Measurements from ENCODE around the gene SPSB1. TPM values are rescaled to one million over a fixed set of nuclear protein-coding genes. Genes with fewer than 3 reads are reported as not detected.

SPSB1 gene
- total RNA-seq, 1 donor from 2014 or later, result 22.0 TPM

GRCh38 chr1:9281071-9281827, 11.4 kb upstream of the SPSB1 start:
- TF ChIP-seq CTCF (IDR thresholded peaks at IDR 0.05; ENCODE audit: unreplicated experiment), result no peak
- no peak overlapping the region for H3K27ac Mint-ChIP-seq
- peaks cover 4% of the 10 kb centered on the region for H3K27me3 Mint-ChIP-seq (ENCODE audit: low read depth)
- no peak overlapping the region for H3K4me3 Mint-ChIP-seq
- H3K4me1 Mint-ChIP-seq, result peaks cover 15% of the 10 kb centered on the region
- H3K36me3 Mint-ChIP-seq, result peaks cover 4% of the 10 kb centered on the region
- DNase-seq (ENCODE audit: low spot score in 2 of 2, unreplicated experiment in 2 of 2), result no peak
- peaks cover 17% of the 10 kb centered on the region for H3K9me3 Mint-ChIP-seq

DNA sequence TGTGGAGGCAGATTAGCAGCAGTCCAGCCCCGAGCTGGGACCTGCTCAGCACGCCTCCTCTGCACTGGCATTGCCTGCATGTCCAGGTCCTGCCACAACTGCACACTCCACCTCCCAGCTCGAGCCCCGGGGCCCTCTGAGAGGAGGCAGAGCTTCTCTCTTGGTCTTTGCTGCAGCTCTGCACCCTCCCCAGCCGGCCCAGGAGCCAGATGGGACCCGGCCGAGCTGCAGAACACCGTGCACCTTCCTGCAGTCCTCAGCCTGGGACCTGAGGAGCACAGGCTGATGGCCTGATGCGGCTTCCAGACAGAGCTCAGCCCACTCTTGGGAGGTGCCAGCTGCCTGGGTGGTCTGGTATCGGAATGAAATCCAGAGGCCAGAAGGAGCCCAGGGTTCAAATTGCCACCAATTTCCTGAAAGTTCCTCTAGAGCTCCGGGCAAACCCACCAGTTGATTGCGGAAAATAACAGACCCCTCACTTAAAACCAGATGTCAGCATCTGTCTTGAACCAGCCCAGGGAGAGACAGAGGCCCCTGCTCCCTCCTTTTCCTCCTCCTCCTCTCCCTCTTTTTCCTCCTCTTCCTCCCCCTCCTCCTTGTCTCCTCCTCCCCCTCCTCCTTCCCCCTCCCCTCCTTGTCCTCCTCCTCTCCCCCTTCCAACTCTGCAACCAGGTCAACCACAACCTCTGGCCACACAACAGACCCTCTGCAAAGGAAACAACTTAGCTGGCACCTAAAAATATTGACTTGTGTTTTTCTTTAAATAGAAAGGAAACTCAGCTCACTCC, 10.6 kb upstream of the SPSB1 start:
- no peak overlapping the region for H3K4me3 Mint-ChIP-seq

DNA sequence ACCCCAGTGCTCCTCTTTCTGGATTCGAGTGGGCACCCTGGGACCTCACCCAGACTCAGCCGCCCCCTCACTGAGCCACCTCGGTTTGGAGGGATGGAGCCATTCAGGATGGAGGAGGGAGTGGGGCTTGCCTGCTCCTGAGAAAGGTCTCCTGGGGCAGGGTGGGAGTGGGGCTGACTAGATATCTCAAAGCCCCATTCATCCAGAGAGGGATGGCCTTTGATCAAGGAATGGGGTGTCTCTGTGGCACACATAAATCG, 10.1 kb upstream of the SPSB1 start:
- Mint-ChIP-seq H3K27me3 (ENCODE audit: low read depth) (peaks cover 4% of the 10 kb centered on the region), H3K4me3 (no peak overlapping the region), H3K27ac (no peak overlapping the region), H3K4me1 (peaks cover 15% of the 10 kb centered on the region), H3K9me3 (peaks cover 22% of the 10 kb centered on the region), H3K36me3 (peaks cover 4% of the 10 kb centered on the region)
- TF ChIP-seq CTCF (IDR thresholded peaks at IDR 0.05; ENCODE audit: unreplicated experiment), result no peak
- no peak for DNase-seq (ENCODE audit: low spot score in 2 of 2, unreplicated experiment in 2 of 2)

More for the DNA sequence above, 10.6 kb upstream of the SPSB1 start:
- H3K27ac Mint-ChIP-seq, result no peak overlapping the region
- TF ChIP-seq CTCF (IDR thresholded peaks at IDR 0.05; ENCODE audit: unreplicated experiment), result no peak
- H3K27me3 Mint-ChIP-seq (ENCODE audit: low read depth), result peaks cover 4% of the 10 kb centered on the region
- H3K36me3 Mint-ChIP-seq, result peaks cover 4% of the 10 kb centered on the region
- DNase-seq (ENCODE audit: low spot score in 2 of 2, unreplicated experiment in 2 of 2), result no peak
- peaks cover 22% of the 10 kb centered on the region for H3K9me3 Mint-ChIP-seq
- H3K4me1 Mint-ChIP-seq, result peaks cover 15% of the 10 kb centered on the region

DNA sequence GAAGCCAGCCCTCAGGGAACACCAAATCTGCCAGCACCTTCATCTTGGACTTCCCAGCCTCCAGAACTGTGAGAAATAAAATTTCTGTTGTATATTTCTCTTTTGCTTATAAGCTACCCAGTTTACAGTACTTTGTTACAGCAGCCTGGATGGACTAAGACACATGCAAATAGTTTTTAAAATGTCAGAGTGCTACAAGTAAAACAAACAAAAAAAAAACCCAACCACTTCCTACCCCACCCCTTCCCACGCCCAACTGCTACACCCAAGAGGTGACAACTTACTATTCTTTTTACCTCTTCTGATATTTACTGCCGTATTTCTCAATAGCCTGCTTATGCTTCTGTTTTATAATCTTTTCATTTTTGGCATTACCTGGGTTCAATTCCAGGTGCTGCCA, 8.6 kb upstream of the SPSB1 start:
- peaks cover 26% of the 10 kb centered on the region for H3K9me3 Mint-ChIP-seq
- peaks cover 11% of the 10 kb centered on the region for H3K4me1 Mint-ChIP-seq
- no peak overlapping the region for H3K4me3 Mint-ChIP-seq
- H3K27ac Mint-ChIP-seq, result no peak overlapping the region
- DNase-seq (ENCODE audit: low spot score in 2 of 2, unreplicated experiment in 2 of 2), result no peak
- TF ChIP-seq CTCF (IDR thresholded peaks at IDR 0.05; ENCODE audit: unreplicated experiment), result no peak
- H3K36me3 Mint-ChIP-seq, result peaks cover 8% of the 10 kb centered on the region
- H3K27me3 Mint-ChIP-seq (ENCODE audit: low read depth), result peaks cover 4% of the 10 kb centered on the region

- H3K27me3 Mint-ChIP-seq (ENCODE audit: low read depth), result no peaks in the 10 kb centered on the region
These were observed 6.1 kb upstream of the SPSB1 start for GRCh38 chr1:9286556-9286955.

More at GRCh38 chr1:9286556-9286955, 6.1 kb upstream of the SPSB1 start:
- DNase-seq (ENCODE audit: low spot score in 2 of 2, unreplicated experiment in 2 of 2), result no peak
- H3K4me1 Mint-ChIP-seq, result peaks cover under 1% of the 10 kb centered on the region
- H3K27ac Mint-ChIP-seq, result no peak overlapping the region
- H3K4me3 Mint-ChIP-seq, result no peak overlapping the region
- H3K36me3 Mint-ChIP-seq, result peaks cover 8% of the 10 kb centered on the region
- peaks cover 27% of the 10 kb centered on the region for H3K9me3 Mint-ChIP-seq
- no peak for TF ChIP-seq CTCF (IDR thresholded peaks at IDR 0.05; ENCODE audit: unreplicated experiment)

Measured in mesothelial cell of epicardium (in vitro differentiated cells).